ENCODE data around the gene MVB12A.

Gene MVB12A

DNA sequence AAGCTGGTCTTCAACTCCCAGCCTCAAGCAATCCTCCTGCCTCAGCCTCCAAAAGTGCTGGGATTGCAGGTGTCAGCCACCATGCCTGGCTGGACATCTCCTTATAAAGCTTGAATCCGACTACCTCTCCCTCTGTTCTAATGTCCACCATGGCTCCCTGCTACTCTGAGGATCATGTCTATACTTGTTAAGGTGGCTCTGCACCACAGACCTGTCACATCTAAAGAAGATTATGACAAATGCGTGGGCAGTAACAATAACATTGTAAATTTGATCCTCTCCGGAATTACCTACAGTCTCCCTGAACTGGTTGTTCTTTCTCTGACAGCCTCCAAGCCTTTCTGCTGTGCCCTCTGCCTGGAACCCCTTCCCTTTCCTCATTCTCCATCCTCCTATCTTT is 39.1 kb downstream of the MVB12A start:
- no peaks in the 10 kb centered on the region for H3K36me3 ChIP-seq (replicated peaks)
- in situ Hi-C loops (cut with HindIII; ENCODE audit: low pct_ligation_motif_present, low sequenced_read_pairs), result no loop called here
- H3K4me3 ChIP-seq (ENCODE audit: low read depth, low read length), result no peak overlapping the region
- no peak overlapping the region for H3K27ac ChIP-seq
- peaks cover 19% of the 10 kb centered on the region for H3K27me3 ChIP-seq (replicated peaks)
- DNase-seq, result no peak
- TF ChIP-seq CTCF (IDR thresholded peaks at IDR 0.05; ENCODE audit: low read depth, low read length, missing control alignments), result no peak

- in situ Hi-C loops (cut with HindIII; ENCODE audit: low pct_ligation_motif_present, low sequenced_read_pairs), result no loop called here
- DNase-seq, result no peak
- no peak within 1 kb of the TSS for H3K4me3 ChIP-seq (ENCODE audit: low read depth, low read length)
- H3K27me3 ChIP-seq (replicated peaks), result peaks cover 8% of the 10 kb centered on the region
- TF ChIP-seq CTCF (IDR thresholded peaks at IDR 0.05; ENCODE audit: low read depth, low read length, missing control alignments), result no peak
- H3K36me3 ChIP-seq (replicated peaks), result no peaks in the 10 kb centered on the region
- H3K27ac ChIP-seq, result no peak within 1 kb of the TSS
These were observed 40.8 kb downstream of the MVB12A start, which contains the start of gene NXNL1 for GRCh38 chr19:17460372-17461230. Gene NXNL1, minus strand, starts transcription at chr19:17460926. Its CDS starts 57 bp downstream, at chr19:17460869.

- no peak overlapping the region for H3K27ac ChIP-seq
- no peak for TF ChIP-seq CTCF (IDR thresholded peaks at IDR 0.05; ENCODE audit: low read depth, low read length, missing control alignments)
- no peaks in the 10 kb centered on the region for H3K36me3 ChIP-seq (replicated peaks)
- no peaks in the 10 kb centered on the region for H3K27me3 ChIP-seq (replicated peaks)
- no peak overlapping the region for H3K4me3 ChIP-seq (ENCODE audit: low read depth, low read length)
- in situ Hi-C loops (cut with HindIII; ENCODE audit: low pct_ligation_motif_present, low sequenced_read_pairs), result no loop called here
- no peak for DNase-seq
These were observed 46.6 kb downstream of the MVB12A start for GRCh38 chr19:17466487-17466850.

- no peak overlapping the region for H3K27ac ChIP-seq
- no peak for TF ChIP-seq CTCF (IDR thresholded peaks at IDR 0.05; ENCODE audit: low read depth, low read length, missing control alignments)
- H3K27me3 ChIP-seq (replicated peaks), result no peaks in the 10 kb centered on the region
- H3K36me3 ChIP-seq (replicated peaks), result no peaks in the 10 kb centered on the region
- no peak for DNase-seq
- in situ Hi-C loops (cut with HindIII; ENCODE audit: low pct_ligation_motif_present, low sequenced_read_pairs), result no loop called here
- H3K4me3 ChIP-seq (ENCODE audit: low read depth, low read length), result no peak overlapping the region
These were observed 47.8 kb downstream of the MVB12A start for GRCh38 chr19:17467471-17468301.

- no peak for DNase-seq
- no peaks in the 10 kb centered on the region for H3K27me3 ChIP-seq (replicated peaks)
- in situ Hi-C loops (cut with HindIII; ENCODE audit: low pct_ligation_motif_present, low sequenced_read_pairs), result no loop called here
- H3K36me3 ChIP-seq (replicated peaks), result no peaks in the 10 kb centered on the region
- H3K27ac ChIP-seq, result no peak overlapping the region
- TF ChIP-seq CTCF (IDR thresholded peaks at IDR 0.05; ENCODE audit: low read depth, low read length, missing control alignments), result no peak
- no peak overlapping the region for H3K4me3 ChIP-seq (ENCODE audit: low read depth, low read length)
These were observed 48.6 kb downstream of the MVB12A start for GRCh38 chr19:17468302-17469091.

All from brain microvascular endothelial cell (primary cell).